Fibroblast of pulmonary artery (primary cell): ENCODE data around the gene AIF1.

Experiments used
- DNase-seq: peaks from one replicate; pipeline ENCODE4 v3.0.0-alpha.2; 2010; ENCODE audit warnings: low read depth
- H3K4me3 ChIP-seq: replicated peaks from 2 replicates; pipeline ENCODE4 v1.5.1; 2011; ENCODE audit warnings: low read depth, mild to moderate bottlenecking, control low read depth, low read length, moderate library complexity
- TF ChIP-seq, protein P1 (sequence below): IDR thresholded peaks from 2 replicates; pipeline ENCODE4 v1.5.1; 2011; ENCODE audit warnings: mild to moderate bottlenecking, control low read depth, low read length, inconsistent platforms; ENCODE audit errors: missing control alignments

The AIF1 gene

DNA sequence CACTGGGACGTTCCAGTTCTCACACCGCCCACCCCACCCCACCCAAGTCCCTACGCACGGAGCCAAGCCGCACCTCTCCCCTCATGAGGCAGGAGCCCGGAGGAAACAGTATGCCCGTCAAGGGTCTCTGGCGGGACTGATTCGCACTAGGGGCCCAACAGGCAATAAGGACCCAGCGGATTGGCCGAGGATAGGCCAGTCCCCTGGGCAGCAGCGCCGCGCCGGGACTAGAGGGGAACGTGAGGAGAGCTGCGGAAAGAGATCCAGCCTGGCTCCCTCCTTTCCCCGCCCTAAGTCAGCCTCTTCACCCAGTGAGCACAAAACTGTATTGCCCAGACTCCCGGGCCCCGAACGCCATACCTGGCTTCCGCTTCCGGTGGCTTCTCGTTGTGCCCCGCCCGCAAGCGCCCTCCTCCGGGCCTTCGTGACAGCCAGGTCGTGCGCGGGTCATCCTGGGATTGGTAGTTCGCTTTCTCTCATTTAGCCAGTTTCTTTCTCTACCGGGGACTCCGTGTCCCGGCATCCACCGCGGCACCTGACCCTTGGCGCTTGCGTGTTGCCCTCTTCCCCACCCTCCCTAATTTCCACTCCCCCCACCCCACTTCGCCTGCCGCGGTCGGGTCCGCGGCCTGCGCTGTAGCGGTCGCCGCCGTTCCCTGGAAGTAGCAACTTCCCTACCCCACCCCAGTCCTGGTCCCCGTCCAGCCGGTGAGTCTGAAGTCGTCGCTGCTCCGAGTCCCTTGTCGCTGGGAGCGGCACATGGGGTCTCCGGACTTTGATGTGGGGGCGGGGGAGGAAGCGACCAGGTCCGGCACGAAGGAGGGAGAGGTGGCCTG, 50.7 kb downstream of the AIF1 start, which contains the start of gene CSNK2B:
Gene CSNK2B (plus strand): TSS at position 580 of the 836 bp plus-strand sequence. CDS start 752 bp downstream, outside the sequence.
- DNase-seq = peak; percentile 97
- TF ChIP-seq, protein P1, sequence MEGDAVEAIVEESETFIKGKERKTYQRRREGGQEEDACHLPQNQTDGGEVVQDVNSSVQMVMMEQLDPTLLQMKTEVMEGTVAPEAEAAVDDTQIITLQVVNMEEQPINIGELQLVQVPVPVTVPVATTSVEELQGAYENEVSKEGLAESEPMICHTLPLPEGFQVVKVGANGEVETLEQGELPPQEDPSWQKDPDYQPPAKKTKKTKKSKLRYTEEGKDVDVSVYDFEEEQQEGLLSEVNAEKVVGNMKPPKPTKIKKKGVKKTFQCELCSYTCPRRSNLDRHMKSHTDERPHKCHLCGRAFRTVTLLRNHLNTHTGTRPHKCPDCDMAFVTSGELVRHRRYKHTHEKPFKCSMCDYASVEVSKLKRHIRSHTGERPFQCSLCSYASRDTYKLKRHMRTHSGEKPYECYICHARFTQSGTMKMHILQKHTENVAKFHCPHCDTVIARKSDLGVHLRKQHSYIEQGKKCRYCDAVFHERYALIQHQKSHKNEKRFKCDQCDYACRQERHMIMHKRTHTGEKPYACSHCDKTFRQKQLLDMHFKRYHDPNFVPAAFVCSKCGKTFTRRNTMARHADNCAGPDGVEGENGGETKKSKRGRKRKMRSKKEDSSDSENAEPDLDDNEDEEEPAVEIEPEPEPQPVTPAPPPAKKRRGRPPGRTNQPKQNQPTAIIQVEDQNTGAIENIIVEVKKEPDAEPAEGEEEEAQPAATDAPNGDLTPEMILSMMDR = no peak
- H3K4me3 ChIP-seq = peak within 1 kb of the TSS; percentile 96

DNA sequence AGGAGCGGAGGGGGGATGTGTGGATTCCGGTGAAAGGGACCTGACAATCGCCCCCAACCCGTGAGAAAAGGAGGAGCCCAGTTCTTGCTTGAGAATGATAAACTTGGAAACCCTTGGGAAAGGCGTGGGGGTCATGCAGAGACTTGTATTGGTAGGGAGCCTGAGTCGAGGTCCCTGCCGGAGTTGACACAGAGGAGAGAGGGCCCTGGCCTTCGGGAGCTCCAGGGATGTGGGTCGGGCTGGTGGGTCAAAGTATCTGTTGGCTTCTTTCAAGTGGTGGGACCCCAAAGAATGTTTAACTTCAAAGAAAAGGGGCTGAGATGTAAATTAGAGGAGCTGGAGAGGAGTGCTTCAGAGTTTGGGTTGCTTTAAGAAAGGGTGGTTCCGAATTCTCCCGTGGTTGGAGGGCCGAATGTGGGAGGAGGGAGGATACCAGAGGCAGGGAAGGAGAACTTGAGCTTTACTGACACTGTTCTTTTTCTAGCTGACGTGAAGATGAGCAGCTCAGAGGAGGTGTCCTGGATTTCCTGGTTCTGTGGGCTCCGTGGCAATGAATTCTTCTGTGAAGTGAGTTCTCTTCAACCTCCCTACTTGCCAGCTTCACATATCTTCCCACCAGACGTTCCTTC, 51.4 kb downstream of the AIF1 start:
- TF ChIP-seq, protein P1 = no peak
- H3K4me3 ChIP-seq = peak overlapping the region; percentile 96
- DNase-seq = no peak
